RCC 7860 (cell line): Measurements from ENCODE around the gene WBP1.
"Not testable (repeated sequence)": the region's sequence is repeated elsewhere in the genome, so short reads cannot be mapped to it uniquely, and the experiment has no call there.

ENCODE experiments used
- DNase-seq: peaks from one replicate; pipeline ENCODE4 v3.0.0-alpha.2; 2015; ENCODE audit warnings: low spot score
- FAIRE-seq: peaks from 2 replicates; lab custom pipeline; 2012; peaks lifted over from hg19 to GRCh38; lab: Jason Lieb, UNC

Gene WBP1

GRCh38 chr2:74481431-74481830 is 23.2 kb downstream of the WBP1 start:
- no peak for DNase-seq
- FAIRE-seq = no peak

GRCh38 chr2:74481961-74482800 is 23.9 kb downstream of the WBP1 start:
- FAIRE-seq = no peak
- no peak for DNase-seq

GRCh38 chr2:74482801-74483674 is 24.8 kb downstream of the WBP1 start, which contains the start of the genes CCDC142 and TTC31:
TSS of gene CCDC142 (minus strand) at chr2:74482998. CDS start at chr2:74482837, 161 bp downstream.
TSS of gene TTC31 (plus strand) at chr2:74483081. CDS start at chr2:74483096, 15 bp downstream.
- peak; percentile 44 for FAIRE-seq
- DNase-seq = peak; percentile 87

- DNase-seq, FAIRE-seq: not testable (repeated sequence)
Measured at GRCh38 chr2:74483675-74484164, 25.5 kb downstream of the WBP1 start.

- DNase-seq = no peak
- FAIRE-seq = no peak
Measured at GRCh38 chr2:74486141-74486540, 27.9 kb downstream of the WBP1 start.

GRCh38 chr2:74488643-74489481 is 30.6 kb downstream of the WBP1 start:
- DNase-seq (no peak), FAIRE-seq (no peak)

GRCh38 chr2:74489906-74490305 is 31.7 kb downstream of the WBP1 start:
- FAIRE-seq (no peak), DNase-seq (no peak)

GRCh38 chr2:74491648-74492544 is 33.7 kb downstream of the WBP1 start:
- FAIRE-seq = no peak
- DNase-seq = no peak

- DNase-seq (no peak), FAIRE-seq (no peak)
Measured at GRCh38 chr2:74493546-74493945, 35.3 kb downstream of the WBP1 start.

GRCh38 chr2:74495440-74495839 is 37.2 kb downstream of the WBP1 start:
- FAIRE-seq = no peak
- DNase-seq = no peak

GRCh38 chr2:74496997-74497776 is 38.9 kb downstream of the WBP1 start:
- FAIRE-seq = no peak

GRCh38 chr2:74497777-74498499 is 39.7 kb downstream of the WBP1 start:
- no peak for DNase-seq
- no peak for FAIRE-seq

More at GRCh38 chr2:74496997-74497776, 38.9 kb downstream of the WBP1 start:
- no peak for DNase-seq

- DNase-seq = no peak
- no peak for FAIRE-seq
Measured at GRCh38 chr2:74498500-74499266, 40.4 kb downstream of the WBP1 start.

- FAIRE-seq (no peak), DNase-seq (no peak)
Measured at GRCh38 chr2:74499267-74499939, 41.2 kb downstream of the WBP1 start, which contains the start of gene LBX2. TSS of gene LBX2 (minus strand) at chr2:74499603. CDS start at chr2:74499537, 66 bp downstream.

- FAIRE-seq = no peak
- no peak for DNase-seq
Measured at GRCh38 chr2:74499940-74500577, 41.8 kb downstream of the WBP1 start.

GRCh38 chr2:74500578-74500946 is 42.3 kb downstream of the WBP1 start:
- FAIRE-seq (no peak), DNase-seq (no peak)
